GM19395 (cell line): ENCODE results near the gene FOXA3.
A peak's percentile ranks its signal among the peaks of the same experiment; 100 is the strongest.

Source experiments
- ATAC-seq: cut with Tn5 transposase; IDR thresholded peaks from one replicate; pipeline ENCODE4 v1.9.1; 2021; ENCODE audit warnings: mild to moderate bottlenecking, moderate library complexity; ENCODE audit not compliant: unreplicated experiment

FOXA3 gene

GRCh38 chr19:45872095-45872919 is 8.2 kb downstream of the FOXA3 start:
- no peak for ATAC-seq

DNA sequence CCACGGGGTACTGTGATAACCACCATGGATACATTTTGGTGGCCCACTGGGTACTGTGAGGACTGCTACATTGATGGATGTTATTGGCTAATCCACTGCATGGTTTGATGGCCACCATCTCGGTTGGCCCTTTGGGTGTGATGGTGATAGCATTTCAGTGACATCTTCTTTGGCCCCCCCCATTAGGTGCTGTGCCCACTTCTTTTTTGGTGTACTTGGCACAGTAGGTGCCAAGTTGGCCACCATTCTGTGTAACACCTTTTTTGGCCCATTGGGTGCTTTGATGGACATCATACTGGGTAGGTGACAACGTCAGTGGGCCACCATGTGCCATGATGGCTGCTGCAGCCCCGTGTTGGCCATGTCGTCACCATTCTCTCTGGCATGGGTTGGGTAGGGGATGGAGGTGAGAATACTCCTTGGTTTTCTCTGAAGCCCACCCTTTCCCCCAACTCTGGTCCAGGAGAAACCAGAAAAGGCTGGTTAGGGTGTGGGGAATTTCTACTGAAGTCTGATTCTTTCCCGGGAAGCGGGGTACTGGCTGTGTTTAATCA is 9.2 kb downstream of the FOXA3 start:
- no peak for ATAC-seq

DNA sequence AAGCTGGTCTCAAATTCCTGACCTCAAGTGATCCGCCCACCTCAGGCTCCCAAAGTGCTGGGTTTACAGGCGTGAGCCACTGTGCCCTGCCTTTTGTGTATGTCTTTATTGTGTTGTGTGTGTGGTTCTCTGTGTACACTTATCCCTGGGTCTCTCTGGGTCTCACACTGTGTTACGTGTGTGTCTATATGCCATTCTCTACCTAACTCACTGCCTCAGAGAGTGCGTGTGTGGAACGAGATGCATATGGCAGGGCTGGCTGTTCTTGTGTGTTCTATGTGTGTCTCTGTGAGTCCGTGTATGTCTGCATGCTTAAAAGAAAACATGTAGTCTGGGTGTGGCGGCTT is 10.5 kb downstream of the FOXA3 start:
- ATAC-seq: no peak

- ATAC-seq: no peak
Observed at GRCh38 chr19:45876161-45876410, 12.0 kb downstream of the FOXA3 start.

DNA sequence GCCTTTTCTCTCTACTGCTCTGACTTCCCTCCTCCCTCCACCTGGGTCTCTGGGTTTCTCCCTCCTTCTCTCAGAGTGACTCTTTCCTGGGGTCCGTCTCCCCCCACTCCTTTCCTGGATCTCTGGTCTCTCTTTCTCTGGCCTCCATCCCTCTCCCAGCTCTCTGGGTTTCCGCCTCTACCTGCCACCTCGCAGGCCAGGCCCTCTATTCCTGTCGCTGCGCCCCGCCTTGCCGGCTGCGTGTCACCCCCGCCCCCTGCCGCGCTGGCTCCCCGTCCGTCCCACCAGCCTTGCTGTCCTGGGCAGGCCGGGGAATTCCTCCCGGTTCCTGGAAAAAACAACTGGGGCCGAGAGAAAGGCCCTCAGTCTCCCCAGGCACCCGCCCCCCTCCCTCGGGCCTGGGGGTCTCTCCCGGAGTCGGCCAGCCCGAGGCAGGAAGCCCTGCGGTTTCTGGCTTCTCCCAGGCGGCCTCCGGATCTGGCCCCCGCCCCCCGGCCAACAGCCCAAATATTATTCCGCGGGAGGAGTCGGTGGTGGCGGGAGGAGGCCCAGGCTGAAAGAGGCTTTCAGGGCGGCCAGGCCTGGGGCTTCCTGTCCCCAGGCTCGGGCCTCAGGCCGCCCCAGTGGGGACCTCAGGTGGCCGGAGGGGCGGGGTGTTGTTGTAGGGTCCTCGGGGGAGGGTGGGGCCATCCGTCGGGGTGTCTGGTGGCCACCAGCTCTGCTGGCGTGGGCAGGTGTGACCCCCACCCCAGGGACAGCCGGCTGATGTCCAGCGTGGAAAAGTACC is 12.5 kb downstream of the FOXA3 start:
- ATAC-seq: no peak

DNA sequence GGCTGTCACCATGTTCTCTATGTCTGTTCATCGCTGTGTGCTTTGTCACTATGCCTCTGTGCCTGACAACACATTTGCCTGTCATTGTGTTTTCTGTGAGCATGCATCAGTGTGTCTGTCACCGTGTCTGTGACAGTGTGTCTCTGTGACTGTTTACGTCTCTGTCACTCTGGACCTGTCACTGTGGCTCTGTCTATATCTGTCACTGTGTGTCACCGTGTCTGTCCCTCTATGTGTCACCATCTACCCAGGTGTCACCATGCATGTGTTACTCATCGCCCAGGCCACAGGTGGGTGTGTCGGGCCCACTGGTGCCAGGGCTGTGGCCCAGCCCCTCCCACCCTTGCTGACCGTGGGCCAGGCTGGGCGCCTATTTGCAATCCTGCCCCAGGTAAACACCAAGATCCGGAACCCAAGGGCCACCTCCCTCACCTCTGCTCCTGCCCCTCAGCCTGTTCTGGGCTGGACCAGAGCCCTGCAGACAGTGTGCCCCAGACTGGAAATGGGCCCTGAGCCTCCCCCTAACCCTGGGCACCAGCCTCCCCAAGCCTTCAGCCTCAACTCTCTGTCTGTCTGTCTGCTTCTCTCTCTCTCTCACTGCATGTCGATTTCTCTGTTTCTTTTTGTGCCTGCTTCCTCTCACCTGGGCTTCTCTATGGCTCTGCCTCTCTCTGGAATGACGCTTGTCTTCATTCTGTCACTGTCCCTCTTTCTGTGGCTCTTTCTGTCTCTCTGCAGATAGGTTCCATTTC is 14.1 kb downstream of the FOXA3 start:
- no peak for ATAC-seq

DNA sequence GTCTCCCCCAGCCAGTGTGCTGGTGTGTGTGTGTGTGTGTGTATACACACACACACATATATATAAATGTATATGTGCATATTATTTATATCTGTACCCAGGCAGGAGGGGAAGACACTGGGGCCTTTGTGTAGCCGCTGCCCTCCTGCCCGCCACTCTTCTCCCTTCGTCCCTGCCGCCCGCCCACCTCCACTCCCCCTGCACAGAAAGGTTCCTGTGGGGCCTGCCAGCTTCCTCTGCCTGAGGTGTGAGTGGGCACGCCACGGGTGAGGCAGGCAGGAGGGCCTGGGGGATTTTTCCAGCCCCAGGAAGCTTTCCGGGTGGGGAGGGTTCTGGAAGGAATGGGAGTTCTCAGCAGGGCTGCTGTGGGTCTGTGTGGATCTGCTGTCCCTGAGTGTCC is 14.9 kb downstream of the FOXA3 start:
- ATAC-seq: no peak

- ATAC-seq: no peak
Observed at GRCh38 chr19:45879971-45880370, 15.8 kb downstream of the FOXA3 start.

GRCh38 chr19:45881082-45881908 is 17.2 kb downstream of the FOXA3 start:
- no peak for ATAC-seq

DNA sequence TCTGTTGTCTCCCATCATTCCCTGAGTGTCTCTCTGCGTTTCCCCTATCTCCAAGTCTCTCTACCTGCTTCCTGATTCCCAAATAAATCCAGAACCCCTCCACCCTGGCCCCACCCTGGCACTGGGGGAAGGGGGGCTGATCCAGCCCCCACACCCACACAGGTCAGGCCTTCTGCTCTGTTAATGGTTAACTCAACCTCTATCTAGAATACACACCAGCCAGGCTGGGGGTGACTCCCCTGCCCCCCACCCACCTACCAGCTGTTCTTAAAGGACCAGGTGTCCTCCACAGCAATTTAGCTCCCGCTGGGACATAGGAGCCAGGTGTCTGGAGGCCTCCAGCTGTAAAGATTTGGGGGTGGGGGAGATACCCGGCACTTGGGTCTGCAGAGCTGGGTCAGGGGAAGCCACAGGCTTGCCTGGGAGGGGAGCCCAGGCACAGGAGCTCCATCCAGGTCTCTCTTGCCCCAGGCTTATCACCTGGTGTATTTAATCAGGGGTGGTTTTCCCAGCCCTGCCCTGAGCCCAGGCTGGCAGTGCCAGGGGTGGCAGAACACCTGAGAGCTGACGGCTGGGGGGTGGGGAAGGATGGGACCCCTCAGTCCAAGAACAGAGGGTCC is 17.9 kb downstream of the FOXA3 start:
- ATAC-seq: no peak

GRCh38 chr19:45882652-45883585 is 18.8 kb downstream of the FOXA3 start:
- ATAC-seq: no peak

- no peak for ATAC-seq
Observed at GRCh38 chr19:45883586-45883880, 19.4 kb downstream of the FOXA3 start.

- no peak for ATAC-seq
Observed at GRCh38 chr19:45883881-45884681, 20.0 kb downstream of the FOXA3 start.

- ATAC-seq: no peak
Observed at GRCh38 chr19:45884682-45885555, 20.8 kb downstream of the FOXA3 start.

DNA sequence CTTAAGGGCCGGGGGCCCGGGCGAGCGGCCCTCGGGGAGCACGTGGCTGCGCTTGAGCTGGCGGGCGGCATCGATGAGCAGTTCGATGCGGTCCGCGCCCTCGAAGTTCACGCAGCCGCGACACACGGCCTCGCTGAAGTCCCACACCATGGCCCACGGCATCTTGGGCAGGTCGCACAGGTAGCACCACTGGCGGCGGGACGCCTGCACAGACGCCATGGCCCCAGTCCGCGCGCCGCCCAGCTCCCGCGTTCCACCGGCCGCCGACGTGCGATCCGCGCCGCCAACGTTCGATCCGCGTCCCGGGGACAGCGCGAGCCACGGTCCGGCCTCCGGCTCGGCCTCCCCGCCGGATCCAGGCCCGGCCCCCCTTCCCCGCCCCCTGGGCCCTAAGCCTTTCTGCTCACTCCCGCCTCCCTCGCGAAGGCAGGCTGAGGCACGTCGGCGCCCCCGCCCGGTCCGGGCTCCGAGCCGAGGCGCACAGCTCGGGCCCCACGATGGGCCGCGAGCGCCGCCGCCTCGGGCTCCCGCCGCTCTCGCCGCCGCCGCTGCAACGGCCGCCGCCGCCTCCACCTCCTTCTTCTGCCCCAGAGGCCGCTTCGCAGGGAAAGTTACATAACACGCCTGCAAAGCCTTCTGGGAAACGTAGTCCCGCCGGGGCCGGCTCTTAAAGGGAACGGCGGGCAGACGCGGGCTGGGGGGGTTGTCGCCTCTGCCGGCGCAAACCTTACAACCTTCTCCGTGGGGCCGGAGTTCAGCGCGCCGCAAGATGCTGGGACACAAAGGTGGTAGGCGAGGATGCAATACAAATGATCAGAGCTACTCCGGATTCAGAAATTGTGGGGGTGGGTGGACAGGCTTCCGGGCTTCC is 21.7 kb downstream of the FOXA3 start, which contains the start of gene IRF2BP1:
IRF2BP1 (minus strand) TSS at position 586 of the 871 bp plus-strand sequence; CDS start at position 219, 367 bp downstream.
- ATAC-seq: peak; percentile 49

GRCh38 chr19:45886427-45887199 is 22.5 kb downstream of the FOXA3 start:
- ATAC-seq: peak; percentile 58
